ENCODE data around the gene MOB3C. TPM values are rescaled to one million over a fixed set of nuclear protein-coding genes. Genes with fewer than 3 reads are reported as not detected.
"Not testable (repeated sequence)": the region's sequence is repeated elsewhere in the genome, so short reads cannot be mapped to it uniquely, and the experiment has no call there.

The MOB3C gene
- total RNA-seq, 6 experiments from 2014 or later: 2.6 to 6.3 (median 5.7) TPM

- 64% methylated on average over 2 of the region's 2 CpGs for WGBS (ENCODE audit: insufficient coverage, low coverage, low lambda C conversion rate, missing lambda C conversion rate)
- no peaks in the 10 kb centered on the region for H3K27me3 ChIP-seq
- no peaks in the 10 kb centered on the region for H3K9me3 ChIP-seq
- no peak for DNase-seq
- ATAC-seq: no peak
- H3K4me3 ChIP-seq: no peak overlapping the region
- H3K4me1 ChIP-seq: no peaks in the 10 kb centered on the region
- no peak overlapping the region for H3K27ac ChIP-seq
- intact Hi-C loops (cut with DNase I): no loop called here
- TF ChIP-seq CTCF (IDR thresholded peaks at IDR 0.05) (no peak), POLR2A (IDR thresholded peaks at IDR 0.05) (no peak)
- peaks cover 0 to 43% (median 9%) of the 10 kb centered on the region in 4 donors for H3K36me3 ChIP-seq
These were observed 36.9 kb upstream of the MOB3C start for GRCh38 chr1:46653405-46653958.

DNA sequence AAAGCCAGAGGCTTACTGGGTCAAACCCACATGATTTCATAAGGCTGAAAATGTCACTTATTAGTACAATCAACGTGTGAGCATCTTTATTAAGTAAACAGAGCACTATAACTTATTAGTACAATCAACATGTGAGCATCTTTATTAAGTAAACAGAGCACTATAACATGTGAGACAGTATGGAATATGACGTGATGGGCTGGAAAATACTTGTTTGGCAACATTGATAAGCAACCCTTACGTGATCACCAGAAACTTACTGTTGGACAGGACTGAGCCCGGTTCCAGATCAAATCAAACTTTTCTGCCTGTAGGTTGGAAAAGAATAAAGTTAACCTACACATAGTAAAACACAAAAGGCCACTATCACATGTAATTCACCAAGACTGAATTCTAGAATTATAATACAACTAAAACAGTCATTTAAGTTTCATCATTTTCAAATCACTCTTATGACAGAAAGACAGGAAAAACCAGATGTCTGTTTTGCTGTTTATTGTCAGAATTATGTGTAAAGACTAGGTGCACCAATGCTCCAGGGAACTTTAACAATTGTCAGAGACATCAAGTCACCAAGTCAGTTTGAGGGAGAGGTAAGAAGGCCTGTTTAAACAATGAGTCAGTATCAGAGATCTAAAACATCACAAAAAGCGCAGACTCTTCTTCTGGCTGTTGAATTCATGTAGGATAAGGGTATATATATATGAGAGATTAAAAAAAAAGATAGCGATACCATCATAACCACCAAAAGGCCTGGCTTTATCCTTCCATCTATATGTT is 35.9 kb upstream of the MOB3C start:
- no peaks in the 10 kb centered on the region for H3K4me1 ChIP-seq
- no peaks in the 10 kb centered on the region for H3K9me3 ChIP-seq
- ATAC-seq: no peak
- no peak for DNase-seq
- intact Hi-C loops (cut with DNase I): no loop called here
- H3K27me3 ChIP-seq: no peaks in the 10 kb centered on the region
- no peak for TF ChIP-seq CTCF (IDR thresholded peaks at IDR 0.05)
- TF ChIP-seq POLR2A (IDR thresholded peaks at IDR 0.05): no peak
- WGBS (ENCODE audit: insufficient coverage, low coverage, low lambda C conversion rate, missing lambda C conversion rate): 71% methylated on average over 6 of the region's 6 CpGs
- no peak overlapping the region for H3K27ac ChIP-seq
- no peak overlapping the region for H3K4me3 ChIP-seq
- peaks cover 0 to 33% (median 4%) of the 10 kb centered on the region in 4 donors for H3K36me3 ChIP-seq

GRCh38 chr1:46651152-46651551 is 34.5 kb upstream of the MOB3C start:
- peaks cover 0 to 19% (median 2%) of the 10 kb centered on the region in 4 donors for H3K36me3 ChIP-seq
- H3K4me3 ChIP-seq, ATAC-seq: not testable (repeated sequence)

GRCh38 chr1:46650491-46650890 is 33.9 kb upstream of the MOB3C start:
- H3K4me3 ChIP-seq: no peak overlapping the region
- H3K27ac ChIP-seq: no peak overlapping the region
- peaks cover 0 to 13% (median 2%) of the 10 kb centered on the region in 4 donors for H3K36me3 ChIP-seq
- no peaks in the 10 kb centered on the region for H3K27me3 ChIP-seq
- 96% methylated on average over 2 of the region's 3 CpGs for WGBS (ENCODE audit: insufficient coverage, low coverage, low lambda C conversion rate, missing lambda C conversion rate)
- H3K9me3 ChIP-seq: no peaks in the 10 kb centered on the region
- ATAC-seq: no peak
- no peak for DNase-seq
- no peak for TF ChIP-seq POLR2A (IDR thresholded peaks at IDR 0.05)
- TF ChIP-seq CTCF (IDR thresholded peaks at IDR 0.05): no peak
- intact Hi-C loops (cut with DNase I): no loop called here
- no peaks in the 10 kb centered on the region for H3K4me1 ChIP-seq

More at GRCh38 chr1:46651152-46651551, 34.5 kb upstream of the MOB3C start:
- intact Hi-C loops (cut with DNase I); H3K27me3 ChIP-seq; H3K27ac ChIP-seq; DNase-seq; H3K4me1 ChIP-seq; H3K9me3 ChIP-seq: not testable (repeated sequence)
- 92% methylated on average over 2 of the region's 3 CpGs for WGBS (ENCODE audit: insufficient coverage, low coverage, low lambda C conversion rate, missing lambda C conversion rate)

DNA sequence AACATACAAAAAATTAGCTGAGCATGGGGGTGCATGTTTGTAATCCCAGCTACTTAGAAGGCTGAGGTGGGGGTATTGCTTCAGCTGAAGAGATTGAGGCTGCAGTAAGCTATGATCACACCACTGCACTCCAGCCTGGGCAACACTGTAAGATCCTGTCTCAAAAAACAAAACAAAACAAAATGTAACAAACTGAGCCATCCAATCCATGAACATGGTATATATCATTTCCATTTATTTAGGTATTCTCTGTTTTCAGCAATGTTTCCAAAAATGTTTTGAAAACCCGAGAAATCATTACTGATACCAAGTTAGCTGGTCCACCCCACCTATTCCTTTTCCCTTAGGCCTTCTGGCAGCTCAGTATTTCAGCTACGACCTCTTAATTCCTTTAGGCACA is 33.2 kb upstream of the MOB3C start:
- WGBS (ENCODE audit: insufficient coverage, low coverage, low lambda C conversion rate, missing lambda C conversion rate): 94% methylated on average over 2 of the region's 2 CpGs
- Histone ChIP-seq H3K27me3 (no peaks in the 10 kb centered on the region), H3K4me1 (no peaks in the 10 kb centered on the region), H3K27ac (no peak overlapping the region), H3K4me3 (no peak overlapping the region), H3K36me3 (peaks cover 0 to 11% (median 0%) of the 10 kb centered on the region in 4 donors), H3K9me3 (no peaks in the 10 kb centered on the region)
- DNase-seq (no peak), ATAC-seq (no peak)
- intact Hi-C loops (cut with DNase I): no loop called here
- TF ChIP-seq POLR2A (IDR thresholded peaks at IDR 0.05): no peak
- no peak for TF ChIP-seq CTCF (IDR thresholded peaks at IDR 0.05)
